ENCODE measurements around the gene NEK2.
"Not testable (repeated sequence)": the region's sequence is repeated elsewhere in the genome, so short reads cannot be mapped to it uniquely, and the experiment has no call there.

Gene NEK2

GRCh38 chr1:211648980-211649934, 26.2 kb downstream of the NEK2 start:
- DNase-seq, result peak; percentile 55 to 71 (median 62)

- DNase-seq, result no peak
Observed at GRCh38 chr1:211648336-211648735, 27.1 kb downstream of the NEK2 start.

GRCh38 chr1:211647711-211648121, 27.7 kb downstream of the NEK2 start:
- no peak for DNase-seq

- DNase-seq, result no peak
Observed at GRCh38 chr1:211646566-211646965, 28.9 kb downstream of the NEK2 start.

GRCh38 chr1:211645601-211646000, 29.8 kb downstream of the NEK2 start:
- DNase-seq, result not testable (repeated sequence)

GRCh38 chr1:211644653-211645052, 30.8 kb downstream of the NEK2 start:
- DNase-seq, result no peak

GRCh38 chr1:211643324-211644212, 31.9 kb downstream of the NEK2 start:
- no peak for DNase-seq

GRCh38 chr1:211642870-211643269, 32.6 kb downstream of the NEK2 start:
- no peak for DNase-seq

- DNase-seq, result no peak
Observed at GRCh38 chr1:211641942-211642341, 33.5 kb downstream of the NEK2 start.

- no peak for DNase-seq
Observed at GRCh38 chr1:211641044-211641800, 34.2 kb downstream of the NEK2 start.

- no peak for DNase-seq
Observed at GRCh38 chr1:211640301-211640630, 35.2 kb downstream of the NEK2 start.

GRCh38 chr1:211639475-211640300, 35.7 kb downstream of the NEK2 start:
- no peak for DNase-seq

- DNase-seq, result no peak
Observed at GRCh38 chr1:211638689-211639101, 36.7 kb downstream of the NEK2 start.

GRCh38 chr1:211638246-211638645, 37.2 kb downstream of the NEK2 start:
- DNase-seq, result no peak

- no peak for DNase-seq
Observed at GRCh38 chr1:211637066-211637465, 38.4 kb downstream of the NEK2 start.

GRCh38 chr1:211636575-211637029, 38.8 kb downstream of the NEK2 start:
- DNase-seq, result not testable (repeated sequence)

- DNase-seq, result no peak
Observed at GRCh38 chr1:211635597-211636205, 39.7 kb downstream of the NEK2 start.

- no peak for DNase-seq
Observed at GRCh38 chr1:211634931-211635330, 40.5 kb downstream of the NEK2 start.

- DNase-seq, result no peak
Observed at GRCh38 chr1:211634461-211634860, 41.0 kb downstream of the NEK2 start.

GRCh38 chr1:211633524-211633846, 41.9 kb downstream of the NEK2 start:
- no peak for DNase-seq

GRCh38 chr1:211632808-211633523, 42.5 kb downstream of the NEK2 start:
- DNase-seq, result peak in 3 of 4 experiments; percentile 33 to 59 (median 45)

Data from suppressor macrophage (primary cell).